Prostate gland (tissue), 2 donors: ENCODE data around the gene PACS1.

Experiments used
- CTCF ChIP-seq, 4 experiments: fragments of 200-600 bp in 2 of 4; fragments of 450-650 bp in 2 of 4; sonication (generic) in 2 of 4; IDR thresholded peaks; 1 replicate in 3 of 4; 2 replicates in 1 of 4; pipeline ENCODE4 v1.5.1; 2016 to 2019; ENCODE audit warnings: antibody characterized with exemption in 4 of 4, mild to moderate bottlenecking in 2 of 4, moderate library complexity in 2 of 4
- POLR2A ChIP-seq: fragments of 450-650 bp; IDR thresholded peaks from one replicate; pipeline ENCODE4 v1.6.1; 2016; ENCODE audit warnings: antibody characterized with exemption, mild to moderate bottlenecking
- POLR2AphosphoS5 ChIP-seq: sonication (generic); formaldehyde crosslinking; IDR thresholded peaks from one replicate; pipeline ENCODE4 v1.6.1; 2017; ENCODE audit warnings: antibody characterized with exemption

- TF ChIP-seq POLR2A (no peak), CTCF (IDR thresholded peaks at IDR 0.05) (no peak), POLR2AphosphoS5 (no peak)
These were observed 60.9 kb downstream of the PACS1 start for GRCh38 chr11:66130978-66131377.
